ENCODE results near the gene DYNC2H1.

Gene DYNC2H1

DNA sequence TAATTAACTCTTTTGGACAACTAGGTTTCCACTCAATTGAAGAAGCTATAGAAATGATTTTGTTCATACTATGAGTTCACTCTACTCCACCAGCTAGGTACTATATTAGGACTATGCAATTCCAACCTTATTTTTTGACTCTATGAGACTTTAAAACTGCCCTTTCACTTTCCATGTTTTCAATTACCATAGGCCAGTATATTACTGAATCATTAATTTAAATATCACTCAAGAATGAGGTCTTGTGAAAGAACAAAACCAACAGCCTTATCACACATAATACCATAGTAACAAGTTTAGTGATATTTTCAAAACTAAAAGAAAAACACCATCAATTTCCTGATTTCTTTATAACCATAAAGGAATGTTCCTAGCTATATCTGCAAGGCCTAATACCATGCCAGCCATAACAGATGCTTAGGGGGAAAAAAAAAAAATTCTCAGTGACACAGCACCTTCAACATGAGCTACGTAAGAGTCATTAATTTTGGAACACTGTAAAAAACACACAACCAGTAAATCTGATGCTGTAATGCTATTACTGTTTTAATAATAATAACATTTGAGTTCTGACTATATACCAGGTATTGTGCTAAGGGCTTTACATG, 23.4 kb upstream of the DYNC2H1 start:
- Histone ChIP-seq H3K4me1 (ENCODE audit: insufficient read depth, low read length) (peaks cover 15% of the 10 kb centered on the region), H3K27ac (ENCODE audit: low read depth, low read length) (no peak overlapping the region), H3K9ac (ENCODE audit: low read depth, low read length) (no peak overlapping the region), H3K4me3 (ENCODE audit: low read length) (no peak overlapping the region), H3K9me3 (ENCODE audit: insufficient read depth, low read depth, low read length) (no peaks in the 10 kb centered on the region), H3K36me3 (ENCODE audit: insufficient read depth, low read length) (peaks cover 94% of the 10 kb centered on the region), H3K27me3 (ENCODE audit: insufficient read depth, low read length) (no peaks in the 10 kb centered on the region)
- no CpG with 5 or more reads among the region's 1 CpG for WGBS

- Histone ChIP-seq H3K4me1 (ENCODE audit: insufficient read depth, low read length) (peaks cover 15% of the 10 kb centered on the region), H3K9me3 (ENCODE audit: insufficient read depth, low read depth, low read length) (no peaks in the 10 kb centered on the region), H3K4me3 (ENCODE audit: low read length) (no peak overlapping the region), H3K27me3 (ENCODE audit: insufficient read depth, low read length) (no peaks in the 10 kb centered on the region), H3K36me3 (ENCODE audit: insufficient read depth, low read length) (peaks cover 88% of the 10 kb centered on the region), H3K27ac (ENCODE audit: low read depth, low read length) (no peak overlapping the region), H3K9ac (ENCODE audit: low read depth, low read length) (no peak overlapping the region)
These were observed 22.8 kb upstream of the DYNC2H1 start for GRCh38 chr11:103086461-103086860.

DNA sequence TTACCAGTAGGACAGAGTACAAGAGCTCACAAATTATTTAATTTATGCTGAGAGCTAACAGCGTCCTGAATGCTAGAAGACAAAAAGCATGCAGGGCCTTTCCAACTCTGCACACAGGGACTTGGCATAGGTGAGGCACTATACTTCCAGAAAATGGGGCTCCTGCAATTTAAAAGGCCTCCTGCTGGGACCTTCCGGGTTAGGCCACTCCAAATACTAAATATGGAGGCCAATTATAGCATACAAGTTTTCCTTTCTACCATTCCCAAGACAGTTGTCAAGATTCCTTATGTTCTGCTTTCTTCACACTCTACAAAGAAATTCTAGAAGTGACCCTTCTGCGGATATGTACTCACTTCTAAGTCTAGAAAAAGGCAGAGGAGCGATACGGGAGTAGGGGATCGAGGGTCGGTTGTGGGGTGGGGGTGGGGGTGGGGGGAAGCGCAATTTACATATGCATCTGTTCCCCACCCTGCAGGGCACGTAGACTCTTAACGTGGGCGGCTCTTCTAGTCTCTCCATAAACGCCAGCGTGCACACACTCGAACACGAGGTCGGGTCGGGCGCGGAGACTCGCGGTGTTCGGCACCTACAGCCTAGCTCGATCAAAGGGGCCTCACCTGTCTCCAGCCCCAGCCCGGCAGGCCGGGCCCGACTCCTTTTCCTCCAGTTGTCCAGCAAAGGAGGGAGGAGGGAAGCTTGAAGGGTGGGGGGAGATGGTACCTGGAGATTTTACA, 18.0 kb upstream of the DYNC2H1 start:
- under 1% methylated on average over 25 of the region's 26 CpGs for WGBS
- peaks cover 29% of the 10 kb centered on the region for H3K27me3 ChIP-seq (ENCODE audit: insufficient read depth, low read length)
- H3K9ac ChIP-seq (ENCODE audit: low read depth, low read length): peak overlapping the region; percentile 93
- H3K9me3 ChIP-seq (ENCODE audit: insufficient read depth, low read depth, low read length): no peaks in the 10 kb centered on the region
- peak overlapping the region; percentile 94 for H3K4me3 ChIP-seq (ENCODE audit: low read length)
- peaks cover 15% of the 10 kb centered on the region for H3K4me1 ChIP-seq (ENCODE audit: insufficient read depth, low read length)
- peak overlapping the region; percentile 94 for H3K27ac ChIP-seq (ENCODE audit: low read depth, low read length)
- H3K36me3 ChIP-seq (ENCODE audit: insufficient read depth, low read length): peaks cover 41% of the 10 kb centered on the region

- Histone ChIP-seq H3K4me1 (ENCODE audit: insufficient read depth, low read length) (peaks cover 15% of the 10 kb centered on the region), H3K9ac (ENCODE audit: low read depth, low read length) (peak within 1 kb of the TSS; percentile 93), H3K4me3 (ENCODE audit: low read length) (peak within 1 kb of the TSS; percentile 94), H3K36me3 (ENCODE audit: insufficient read depth, low read length) (peaks cover 34% of the 10 kb centered on the region), H3K27me3 (ENCODE audit: insufficient read depth, low read length) (peaks cover 29% of the 10 kb centered on the region), H3K27ac (ENCODE audit: low read depth, low read length) (peak within 1 kb of the TSS; percentile 94), H3K9me3 (ENCODE audit: insufficient read depth, low read depth, low read length) (no peaks in the 10 kb centered on the region)
- WGBS: under 1% methylated on average over 54 of the region's 54 CpGs
These were observed 17.3 kb upstream of the DYNC2H1 start, which contains the start of gene DCUN1D5 for GRCh38 chr11:103091801-103092524. Gene DCUN1D5 (minus strand): TSS chr11:103092160. CDS start chr11:103091872, 288 bp downstream.

- Histone ChIP-seq H3K4me3 (ENCODE audit: low read length) (no peak overlapping the region), H3K27ac (ENCODE audit: low read depth, low read length) (no peak overlapping the region), H3K4me1 (ENCODE audit: insufficient read depth, low read length) (no peaks in the 10 kb centered on the region), H3K9me3 (ENCODE audit: insufficient read depth, low read depth, low read length) (no peaks in the 10 kb centered on the region), H3K9ac (ENCODE audit: low read depth, low read length) (no peak overlapping the region), H3K36me3 (ENCODE audit: insufficient read depth, low read length) (no peaks in the 10 kb centered on the region), H3K27me3 (ENCODE audit: insufficient read depth, low read length) (peaks cover 29% of the 10 kb centered on the region)
These were observed 11.9 kb upstream of the DYNC2H1 start for GRCh38 chr11:103097279-103097678.

GRCh38 chr11:103109818-103110388, 677 bp downstream of the DYNC2H1 start:
- Histone ChIP-seq H3K4me3 (ENCODE audit: low read length) (peak overlapping the region; percentile 79), H3K27me3 (ENCODE audit: insufficient read depth, low read length) (no peaks in the 10 kb centered on the region), H3K9me3 (ENCODE audit: insufficient read depth, low read depth, low read length) (no peaks in the 10 kb centered on the region), H3K9ac (ENCODE audit: low read depth, low read length) (peak overlapping the region; percentile 81), H3K27ac (ENCODE audit: low read depth, low read length) (0 out of 2 replicates have a peak overlapping the region, but pooled peaks have one; percentile 1), H3K4me1 (ENCODE audit: insufficient read depth, low read length) (0 out of 2 replicates have a peak, but pooled peaks cover 4% of the 10 kb centered on the region), H3K36me3 (ENCODE audit: insufficient read depth, low read length) (peaks cover 12% of the 10 kb centered on the region)
- WGBS: 8% methylated on average over 24 of the region's 26 CpGs

- H3K4me1 ChIP-seq (ENCODE audit: insufficient read depth, low read length): 0 out of 2 replicates have a peak, but pooled peaks cover 4% of the 10 kb centered on the region
- peaks cover 16% of the 10 kb centered on the region for H3K36me3 ChIP-seq (ENCODE audit: insufficient read depth, low read length)
- H3K9ac ChIP-seq (ENCODE audit: low read depth, low read length): no peak overlapping the region
- H3K27me3 ChIP-seq (ENCODE audit: insufficient read depth, low read length): no peaks in the 10 kb centered on the region
- H3K27ac ChIP-seq (ENCODE audit: low read depth, low read length): no peak overlapping the region
- H3K9me3 ChIP-seq (ENCODE audit: insufficient read depth, low read depth, low read length): no peaks in the 10 kb centered on the region
- peak overlapping the region; percentile 79 for H3K4me3 ChIP-seq (ENCODE audit: low read length)
These were observed 1.2 kb downstream of the DYNC2H1 start for GRCh38 chr11:103110391-103110790.

- Histone ChIP-seq H3K27ac (ENCODE audit: low read depth, low read length) (no peak overlapping the region), H3K9me3 (ENCODE audit: insufficient read depth, low read depth, low read length) (no peaks in the 10 kb centered on the region), H3K27me3 (ENCODE audit: insufficient read depth, low read length) (no peaks in the 10 kb centered on the region), H3K36me3 (ENCODE audit: insufficient read depth, low read length) (peaks cover 16% of the 10 kb centered on the region), H3K4me1 (ENCODE audit: insufficient read depth, low read length) (0 out of 2 replicates have a peak, but pooled peaks cover 4% of the 10 kb centered on the region), H3K4me3 (ENCODE audit: low read length) (no peak overlapping the region), H3K9ac (ENCODE audit: low read depth, low read length) (no peak overlapping the region)
- 87% methylated on average over 5 of the region's 5 CpGs for WGBS
These were observed 2.2 kb downstream of the DYNC2H1 start for GRCh38 chr11:103111400-103111799.

DNA sequence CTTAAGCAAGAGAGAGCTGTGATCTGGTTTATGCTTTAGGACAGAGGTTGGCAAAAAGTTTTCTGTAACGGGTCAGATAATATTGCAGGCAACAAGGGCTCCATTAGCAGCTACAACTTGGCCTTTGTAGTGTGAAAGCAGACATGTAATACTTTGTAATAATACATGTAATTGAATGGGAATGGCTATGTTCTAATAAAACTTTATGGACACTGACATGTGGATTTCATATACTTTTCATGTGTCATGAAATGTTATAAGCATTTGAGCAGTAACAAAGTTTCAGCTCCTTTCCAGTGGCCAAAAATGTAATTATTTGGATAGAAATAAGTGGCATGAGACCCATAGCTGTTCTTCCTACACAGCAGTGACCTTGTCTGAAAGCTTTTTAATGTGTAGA, 3.1 kb downstream of the DYNC2H1 start:
- Histone ChIP-seq H3K36me3 (ENCODE audit: insufficient read depth, low read length) (peaks cover 18% of the 10 kb centered on the region), H3K4me1 (ENCODE audit: insufficient read depth, low read length) (0 out of 2 replicates have a peak, but pooled peaks cover 4% of the 10 kb centered on the region), H3K9ac (ENCODE audit: low read depth, low read length) (no peak overlapping the region; the same call in 1 of the 2 replicates), H3K4me3 (ENCODE audit: low read length) (no peak overlapping the region), H3K9me3 (ENCODE audit: insufficient read depth, low read depth, low read length) (no peaks in the 10 kb centered on the region), H3K27ac (ENCODE audit: low read depth, low read length) (no peak overlapping the region), H3K27me3 (ENCODE audit: insufficient read depth, low read length) (no peaks in the 10 kb centered on the region)
- 91% methylated on average over 1 of the region's 1 CpG for WGBS

DNA sequence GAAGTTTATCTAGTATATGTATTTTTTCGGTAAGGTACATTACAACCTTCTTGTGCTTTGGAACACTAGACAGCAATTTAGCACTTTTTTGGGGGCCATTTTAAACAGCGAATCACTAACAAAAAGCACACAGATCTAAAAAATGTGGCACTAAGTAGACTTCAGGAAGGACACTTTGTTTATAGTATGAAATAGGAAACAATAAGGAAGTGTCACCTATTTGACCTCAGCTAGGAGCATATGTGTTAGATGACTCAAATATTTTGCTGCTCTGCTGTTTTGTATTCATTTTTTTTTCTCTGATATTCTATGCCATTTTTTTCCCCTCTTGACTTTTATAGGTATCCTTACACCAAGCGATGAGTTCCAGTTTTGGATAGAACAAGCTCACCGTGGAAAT, 5.6 kb downstream of the DYNC2H1 start:
- peaks cover 37% of the 10 kb centered on the region for H3K36me3 ChIP-seq (ENCODE audit: insufficient read depth, low read length)
- no peaks in the 10 kb centered on the region for H3K9me3 ChIP-seq (ENCODE audit: insufficient read depth, low read depth, low read length)
- H3K4me3 ChIP-seq (ENCODE audit: low read length): no peak overlapping the region
- H3K27ac ChIP-seq (ENCODE audit: low read depth, low read length): no peak overlapping the region
- no peaks in the 10 kb centered on the region for H3K27me3 ChIP-seq (ENCODE audit: insufficient read depth, low read length)
- no peak overlapping the region for H3K9ac ChIP-seq (ENCODE audit: low read depth, low read length)
- H3K4me1 ChIP-seq (ENCODE audit: insufficient read depth, low read length): no peaks in the 10 kb centered on the region
- 94% methylated on average over 4 of the region's 4 CpGs for WGBS

DNA sequence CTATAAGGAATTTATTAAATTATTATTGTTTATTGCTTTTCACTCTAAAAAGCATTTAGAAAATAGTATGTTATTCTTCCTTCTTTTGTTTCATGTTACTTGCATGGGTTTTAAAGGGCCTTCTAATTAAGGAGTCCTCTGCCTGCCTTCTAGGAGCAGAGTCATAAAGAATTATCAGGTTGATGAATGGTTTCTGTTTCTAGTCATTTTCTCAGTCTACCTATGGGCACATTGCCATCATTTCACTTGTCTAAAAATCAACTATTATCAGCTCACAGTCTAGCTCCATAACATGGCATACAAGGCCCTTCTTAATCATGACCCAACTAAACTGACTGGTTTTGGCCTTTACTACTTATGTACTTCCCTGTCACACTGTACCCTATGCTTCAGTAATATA, 16.2 kb downstream of the DYNC2H1 start:
- Histone ChIP-seq H3K27me3 (ENCODE audit: insufficient read depth, low read length) (no peaks in the 10 kb centered on the region), H3K27ac (ENCODE audit: low read depth, low read length) (no peak overlapping the region), H3K9ac (ENCODE audit: low read depth, low read length) (no peak overlapping the region), H3K36me3 (ENCODE audit: insufficient read depth, low read length) (peaks cover 73% of the 10 kb centered on the region), H3K4me1 (ENCODE audit: insufficient read depth, low read length) (no peaks in the 10 kb centered on the region), H3K9me3 (ENCODE audit: insufficient read depth, low read depth, low read length) (no peaks in the 10 kb centered on the region), H3K4me3 (ENCODE audit: low read length) (no peak overlapping the region)

Data from HUES64 (cell line).